Measurements from ENCODE around the gene ARL8B.

ARL8B gene

GRCh38 chr3:5217824-5218595, 95.9 kb downstream of the ARL8B start:
- no peak for DNase-seq

GRCh38 chr3:5218815-5219214, 96.7 kb downstream of the ARL8B start:
- no peak for DNase-seq

DNA sequence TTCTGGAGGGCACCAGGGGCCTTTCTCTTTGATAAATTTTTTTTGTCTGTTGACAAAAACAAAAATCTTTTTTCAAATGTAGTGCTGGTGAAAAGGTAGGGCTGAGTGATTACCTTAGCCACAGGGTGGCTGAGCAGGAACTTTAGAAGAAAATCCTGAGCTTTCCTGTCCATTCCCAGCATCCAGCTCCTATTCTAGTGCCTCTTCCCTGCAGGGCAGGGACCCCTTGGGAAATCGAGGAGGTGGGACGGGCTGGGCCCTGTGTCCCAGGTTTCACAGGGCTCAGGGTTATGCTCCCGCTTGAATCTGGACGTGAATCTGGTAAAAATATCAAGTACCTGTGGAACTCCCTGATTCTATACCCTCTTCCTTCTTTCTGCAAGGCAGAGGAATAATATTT, 97.1 kb downstream of the ARL8B start:
- no peak for DNase-seq

- DNase-seq, result no peak
Measured at GRCh38 chr3:5220193-5220592, 98.1 kb downstream of the ARL8B start.

DNA sequence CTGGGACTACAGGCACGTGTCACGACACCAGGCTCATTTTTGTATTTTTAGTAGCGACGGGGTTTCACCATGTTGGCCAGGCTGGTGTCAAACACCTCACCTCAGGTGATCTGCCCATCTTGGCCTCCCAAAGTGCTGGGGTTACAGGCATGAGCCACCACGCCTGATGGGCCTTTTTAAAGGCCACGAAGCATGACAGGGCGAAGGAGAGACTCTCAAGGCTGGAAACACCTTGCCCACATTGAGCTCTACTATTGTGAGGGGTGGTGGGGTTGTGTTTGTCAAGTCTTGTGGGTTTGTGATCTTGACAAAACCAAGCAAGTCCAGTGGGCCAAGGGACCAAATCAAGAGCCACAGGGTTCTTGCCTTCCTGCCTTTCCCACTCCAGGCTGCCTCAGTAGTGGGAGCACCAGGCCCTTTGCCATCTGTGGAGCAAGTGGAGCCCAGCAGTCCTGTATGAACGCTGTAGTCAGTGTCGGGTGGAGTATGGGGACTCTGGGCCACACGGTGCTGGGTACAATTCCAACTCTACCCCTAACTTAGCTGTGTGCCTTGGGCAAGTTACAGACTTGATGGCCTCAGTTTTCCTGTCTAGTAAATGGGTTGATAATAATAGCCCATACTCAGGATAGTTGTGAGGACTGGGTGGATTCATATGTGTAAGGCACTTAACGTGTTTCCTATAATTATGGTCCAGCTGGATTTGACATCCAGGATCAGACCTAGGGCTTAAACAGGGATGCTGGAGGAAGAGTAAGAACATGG, 98.8 kb downstream of the ARL8B start:
- no peak for DNase-seq

DNA sequence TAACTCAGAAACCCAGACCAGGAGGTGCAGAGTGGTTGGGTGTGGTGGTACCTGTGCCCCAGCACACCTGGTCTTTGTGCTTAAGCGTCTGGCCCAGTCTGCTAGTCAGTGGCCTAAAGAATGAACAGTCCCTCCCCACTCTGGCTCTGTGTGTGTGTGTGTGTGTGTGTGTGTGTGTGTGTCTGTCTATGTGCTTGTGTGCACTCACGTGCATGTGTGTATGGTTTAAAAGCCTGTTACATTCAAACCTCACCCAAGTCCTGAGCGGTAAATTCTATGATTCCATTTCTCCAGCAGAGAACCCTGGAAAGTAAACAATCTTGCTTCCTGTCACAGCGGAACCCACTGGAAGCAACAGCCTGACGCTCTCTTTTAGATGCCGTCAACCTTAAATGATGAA, 99.6 kb downstream of the ARL8B start:
- DNase-seq, result no peak

GRCh38 chr3:5222283-5223005, 100.4 kb downstream of the ARL8B start:
- no peak for DNase-seq

- no peak for DNase-seq
Measured at GRCh38 chr3:5226783-5227182, 104.7 kb downstream of the ARL8B start.

DNA sequence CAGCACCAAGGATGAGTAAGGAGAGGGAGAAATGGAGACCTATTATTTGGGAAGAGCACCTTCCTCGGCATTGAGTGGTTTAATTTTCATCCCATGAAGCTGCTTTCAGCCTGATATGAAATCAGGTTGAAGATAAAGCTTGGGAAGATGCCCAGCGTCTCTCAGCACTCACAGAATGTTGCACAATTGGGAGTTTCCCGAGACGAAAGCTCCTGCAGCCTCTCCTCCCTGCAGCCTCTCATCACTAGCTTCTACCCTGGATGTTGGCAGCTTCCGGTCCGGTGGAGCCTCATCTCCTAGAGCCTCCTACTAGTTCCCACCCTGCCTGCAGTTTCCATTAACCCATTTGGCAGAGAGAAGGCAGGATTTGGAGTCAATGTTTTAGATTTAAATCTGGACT, 105.7 kb downstream of the ARL8B start:
- DNase-seq, result no peak

DNA sequence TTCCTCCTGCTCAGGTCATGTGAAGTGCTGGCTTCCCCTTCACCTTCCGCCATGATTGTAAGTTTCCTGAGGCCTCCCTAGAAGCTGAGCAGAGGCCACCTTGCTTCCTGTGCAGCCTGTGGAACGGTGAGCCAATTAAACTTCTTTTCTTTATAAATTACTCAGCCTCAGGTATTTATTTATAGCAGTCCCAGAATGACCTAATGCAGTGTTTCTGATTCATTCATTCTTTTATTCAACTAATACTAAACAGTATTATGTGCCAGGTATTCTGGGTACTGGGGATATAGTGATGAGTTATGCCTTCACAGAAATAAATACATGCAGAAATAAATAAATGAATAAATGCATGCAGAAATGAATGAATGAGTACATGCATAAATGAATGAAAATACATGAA, 107.3 kb downstream of the ARL8B start:
- no peak for DNase-seq
